SU-DHL-6 (cell line): Measurements from ENCODE around the gene RCC1.
A peak's percentile ranks its signal among the peaks of the same experiment; 100 is the strongest.

Experiments used
- H2AFZ ChIP-seq: fragments of 200-600 bp; sonication (generic); 2 replicates; pipeline ENCODE4 v1.6.1; 2014; ENCODE audit warnings: low read depth, mild to moderate bottlenecking, moderate library complexity, mixed read lengths, antibody characterized with exemption, low read length; ENCODE audit not compliant: severe bottlenecking
- H3F3A ChIP-seq: fragments of 200-600 bp; shearing (Covaris generic); 2 replicates; pipeline ENCODE4 v1.6.0; 2016; ENCODE audit warnings: antibody characterized with exemption, mild to moderate bottlenecking; ENCODE audit not compliant: insufficient read depth
- H3K27ac ChIP-seq: fragments of 200-600 bp; sonication (generic); 2 replicates; pipeline ENCODE4 v1.5.1; 2016; ENCODE audit warnings: low read depth, mild to moderate bottlenecking, low read length, moderate library complexity, mixed read lengths
- H3K27me3 ChIP-seq: fragments of 200-600 bp; sonication (generic), shearing (Covaris generic); 2 replicates; pipeline ENCODE4 v1.6.0; 2014; ENCODE audit warnings: mild to moderate bottlenecking, low read length
- H3K36me3 ChIP-seq: fragments of 200-600 bp; sonication (generic); 2 replicates; pipeline ENCODE4 v1.6.1; 2014; ENCODE audit warnings: mild to moderate bottlenecking, low read length, mixed read lengths
- H3K4me2 ChIP-seq: fragments of 300-600, 200-600 bp; shearing (Covaris generic), sonication (generic); 2 replicates; pipeline ENCODE4 v1.6.0; 2014; ENCODE audit warnings: low read length, low read depth, mild to moderate bottlenecking; ENCODE audit not compliant: poor library complexity, severe bottlenecking
- H3K4me3 ChIP-seq: fragments of 200-600 bp; sonication (generic); 2 replicates; pipeline ENCODE4 v1.5.1; 2014; ENCODE audit warnings: antibody characterized with exemption, low read length, mild to moderate bottlenecking, mixed read lengths; ENCODE audit not compliant: insufficient read depth, poor library complexity, severe bottlenecking
- H3K79me2 ChIP-seq: fragments of 200-600 bp; sonication (generic); 2 replicates; pipeline ENCODE4 v1.6.1; 2014; ENCODE audit warnings: mild to moderate bottlenecking, low read length, moderate library complexity; ENCODE audit not compliant: insufficient read depth
- H3K9ac ChIP-seq: fragments of 200-600 bp; sonication (generic); 2 replicates; pipeline ENCODE4 v1.7.0; 2014; ENCODE audit warnings: mild to moderate bottlenecking, low read length
- H3K9me2 ChIP-seq: fragments of 200-600 bp; sonication (generic); replicated peaks from 2 replicates; pipeline ENCODE4 v1.6.1; 2014; ENCODE audit warnings: low read length; ENCODE audit not compliant: insufficient read depth
- H3K9me3 ChIP-seq: fragments of 200-600 bp; sonication (generic); 2 replicates; pipeline ENCODE4 v1.6.1; 2014; ENCODE audit warnings: low read length, mixed read lengths; ENCODE audit not compliant: insufficient read depth
- H4K20me1 ChIP-seq: fragments of 200-600 bp; sonication (generic); 2 replicates; pipeline ENCODE4 v1.6.1; 2014; ENCODE audit warnings: low read depth, mild to moderate bottlenecking, antibody characterized with exemption, low read length, moderate library complexity, mixed read lengths
- EZH2phosphoT487 ChIP-seq: fragments of 200-600 bp; sonication (generic), shearing (Covaris generic); conservative IDR thresholded peaks from 2 replicates; pipeline ENCODE4 v1.6.1; 2018; ENCODE audit warnings: mild to moderate bottlenecking, antibody characterized with exemption, low read length, moderate library complexity, mixed read lengths
- TF ChIP-seq, protein P1 (sequence below): fragments of 200-600 bp; sonication (generic); IDR thresholded peaks from one replicate; pipeline ENCODE4 v1.5.1; 2017; ENCODE audit warnings: antibody characterized with exemption, mild to moderate bottlenecking, low read length, moderate library complexity; ENCODE audit not compliant: insufficient read depth, poor library complexity, severe bottlenecking

Gene RCC1

DNA sequence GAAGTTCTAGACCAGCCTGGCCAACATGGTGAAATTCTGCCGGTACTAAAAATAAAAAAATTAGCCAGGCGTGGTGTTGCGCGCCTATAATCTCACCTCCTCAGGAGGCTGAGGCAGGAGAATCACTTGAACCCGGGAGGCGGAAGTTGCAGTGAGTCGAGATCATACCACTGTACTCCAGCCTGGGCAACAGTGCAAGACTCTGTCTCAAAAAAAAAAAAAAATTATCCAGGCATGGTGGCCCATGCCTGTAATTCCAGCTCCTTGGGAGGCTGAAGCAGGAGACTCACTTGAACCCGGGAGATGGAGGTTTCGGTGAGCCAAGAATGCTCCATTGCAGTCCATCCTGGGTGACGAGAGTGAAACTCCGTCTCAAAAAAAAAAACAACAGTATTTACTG, 67.7 kb downstream of the RCC1 start:
- Histone ChIP-seq H3K79me2 (no peaks in the 10 kb centered on the region), H3K9ac (no peak overlapping the region), H3K36me3 (peaks cover 7% of the 10 kb centered on the region; the same call in 1 of the 2 replicates), H3K9me3 (no peaks in the 10 kb centered on the region), H2AFZ (no peak overlapping the region), H3F3A (peaks cover 31% of the 10 kb centered on the region), H4K20me1 (no peaks in the 10 kb centered on the region), H3K9me2 (no peaks in the 10 kb centered on the region), H3K4me3 (no peak overlapping the region), H3K27ac (no peak overlapping the region), H3K27me3 (no peaks in the 10 kb centered on the region), H3K4me2 (no peak overlapping the region)
- TF ChIP-seq EZH2phosphoT487 = no peak
- TF ChIP-seq, protein P1, sequence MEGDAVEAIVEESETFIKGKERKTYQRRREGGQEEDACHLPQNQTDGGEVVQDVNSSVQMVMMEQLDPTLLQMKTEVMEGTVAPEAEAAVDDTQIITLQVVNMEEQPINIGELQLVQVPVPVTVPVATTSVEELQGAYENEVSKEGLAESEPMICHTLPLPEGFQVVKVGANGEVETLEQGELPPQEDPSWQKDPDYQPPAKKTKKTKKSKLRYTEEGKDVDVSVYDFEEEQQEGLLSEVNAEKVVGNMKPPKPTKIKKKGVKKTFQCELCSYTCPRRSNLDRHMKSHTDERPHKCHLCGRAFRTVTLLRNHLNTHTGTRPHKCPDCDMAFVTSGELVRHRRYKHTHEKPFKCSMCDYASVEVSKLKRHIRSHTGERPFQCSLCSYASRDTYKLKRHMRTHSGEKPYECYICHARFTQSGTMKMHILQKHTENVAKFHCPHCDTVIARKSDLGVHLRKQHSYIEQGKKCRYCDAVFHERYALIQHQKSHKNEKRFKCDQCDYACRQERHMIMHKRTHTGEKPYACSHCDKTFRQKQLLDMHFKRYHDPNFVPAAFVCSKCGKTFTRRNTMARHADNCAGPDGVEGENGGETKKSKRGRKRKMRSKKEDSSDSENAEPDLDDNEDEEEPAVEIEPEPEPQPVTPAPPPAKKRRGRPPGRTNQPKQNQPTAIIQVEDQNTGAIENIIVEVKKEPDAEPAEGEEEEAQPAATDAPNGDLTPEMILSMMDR = no peak

DNA sequence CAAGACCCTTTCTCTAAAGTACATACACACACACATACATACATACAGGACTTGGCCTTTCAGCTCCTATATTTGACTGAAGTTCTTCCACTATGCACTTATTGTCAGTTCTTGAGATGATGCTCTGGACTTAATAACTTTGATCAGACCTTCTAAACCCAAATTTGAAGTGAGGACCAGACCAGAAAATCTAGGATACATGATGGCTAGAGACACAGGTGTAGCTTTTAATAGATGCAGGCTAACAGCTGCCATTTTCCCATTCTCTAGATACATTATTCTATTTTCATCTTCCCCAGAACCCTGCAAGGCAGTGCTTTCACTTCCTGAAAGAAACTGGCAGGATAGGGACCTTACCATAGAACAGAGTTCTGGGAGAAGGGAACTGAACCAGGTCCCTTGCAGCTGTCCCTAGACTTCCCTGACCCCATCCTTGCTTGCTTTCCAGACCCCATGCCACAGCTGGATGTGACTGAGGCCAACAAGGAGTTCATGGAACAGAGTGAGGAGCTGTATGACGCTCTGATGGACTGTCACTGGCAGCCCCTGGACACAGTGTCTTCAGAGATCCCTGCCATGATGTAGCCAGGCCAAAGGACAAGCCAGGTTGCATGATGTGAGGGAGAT, 71.3 kb downstream of the RCC1 start:
- peaks cover 11% of the 10 kb centered on the region; the same call in 1 of the 2 replicates for H4K20me1 ChIP-seq
- peak overlapping the region; percentile 17 for H3K27ac ChIP-seq
- peaks cover 23% of the 10 kb centered on the region for H3K79me2 ChIP-seq
- H3F3A ChIP-seq = peaks cover 62% of the 10 kb centered on the region
- H3K9me2 ChIP-seq = no peaks in the 10 kb centered on the region
- H3K4me3 ChIP-seq = no peak overlapping the region
- TF ChIP-seq, protein P1 = no peak
- TF ChIP-seq EZH2phosphoT487 = no peak
- peaks cover 28% of the 10 kb centered on the region for H3K36me3 ChIP-seq
- H3K9ac ChIP-seq = no peak overlapping the region
- H3K4me2 ChIP-seq = no peak overlapping the region
- H3K9me3 ChIP-seq = no peaks in the 10 kb centered on the region
- H3K27me3 ChIP-seq = no peaks in the 10 kb centered on the region
- no peak overlapping the region for H2AFZ ChIP-seq

DNA sequence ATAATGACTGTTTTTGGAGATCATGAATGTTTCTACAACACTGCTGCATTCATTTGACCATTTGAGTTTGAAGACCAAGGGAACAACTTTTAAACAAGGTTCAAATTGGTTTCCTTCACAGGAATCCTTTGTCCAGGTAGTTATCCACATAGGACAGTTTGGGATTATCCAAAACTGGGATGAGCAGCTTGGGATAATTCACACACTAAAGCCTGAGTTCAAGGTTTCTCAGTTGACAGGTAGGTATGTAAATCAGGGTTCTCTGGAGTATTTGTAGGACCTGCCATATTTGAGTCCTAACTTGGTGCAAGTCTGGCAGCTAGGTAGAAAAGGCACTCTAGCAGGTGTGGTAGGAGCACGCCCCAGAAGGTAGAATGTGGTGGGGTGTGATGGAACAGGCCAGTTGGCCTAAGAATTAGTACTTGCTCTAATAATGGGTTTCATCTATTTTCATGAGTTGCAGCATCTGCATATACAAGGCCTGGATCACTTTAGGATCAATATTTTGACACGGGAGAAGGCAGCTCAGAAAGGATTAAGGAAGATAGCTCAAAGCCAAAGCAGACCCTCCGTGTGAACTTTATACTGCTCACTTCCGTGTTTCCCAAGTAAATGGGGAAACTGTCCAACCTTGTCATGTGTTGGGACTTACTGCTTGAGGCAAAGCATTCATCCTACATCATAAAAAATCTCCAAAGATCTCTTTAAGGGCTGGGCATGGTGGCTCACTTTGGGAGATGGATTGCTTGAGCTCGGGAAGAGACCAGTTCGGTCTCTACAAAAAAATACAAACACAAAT, 72.1 kb downstream of the RCC1 start:
- Histone ChIP-seq H3K36me3 (peaks cover 28% of the 10 kb centered on the region), H3F3A (peaks cover 66% of the 10 kb centered on the region), H2AFZ (no peak overlapping the region), H3K4me3 (no peak overlapping the region), H3K9me2 (no peaks in the 10 kb centered on the region), H3K9ac (no peak overlapping the region), H3K27ac (peak overlapping the region; percentile 17), H3K27me3 (no peaks in the 10 kb centered on the region), H3K79me2 (peaks cover 23% of the 10 kb centered on the region), H3K4me2 (peak overlapping the region; percentile 6), H3K9me3 (no peaks in the 10 kb centered on the region), H4K20me1 (peaks cover 11% of the 10 kb centered on the region; the same call in 1 of the 2 replicates)
- TF ChIP-seq EZH2phosphoT487 = no peak
- TF ChIP-seq, protein P1 = no peak
